GM13977 (cell line): ENCODE measurements around the gene OPA1.

Experiments
- DNase-seq: peaks from one replicate; pipeline ENCODE4 v3.0.0; 2012; ENCODE audit warnings: low spot score
- CTCF ChIP-seq: IDR thresholded peaks from 2 replicates; pipeline ENCODE4 v1.5.1; 2012; ENCODE audit warnings: mild to moderate bottlenecking, control low read depth; ENCODE audit not compliant: insufficient read depth; ENCODE audit errors: extremely low read depth, missing control alignments
- in situ Hi-C: fragments of 300-500 bp; cut with MboI; formaldehyde crosslinking; loops from one replicate; pipeline ENCODE4 v1.12.0; 2022; ENCODE audit warnings: low sequenced_read_pairs, low pct_unique_long_range_greater_than_20kb, mixed read lengths, inconsistent platforms; ENCODE audit not compliant: unreplicated experiment

OPA1 gene

GRCh38 chr3:193714523-193715137, 121.6 kb downstream of the OPA1 start:
- no peak for DNase-seq
- no peak for TF ChIP-seq CTCF
- in situ Hi-C loops, result no loop called here

GRCh38 chr3:193716150-193716549, 123.1 kb downstream of the OPA1 start:
- TF ChIP-seq CTCF, result no peak
- DNase-seq, result no peak
- in situ Hi-C loops, result no loop called here

GRCh38 chr3:193719735-193720134, 126.7 kb downstream of the OPA1 start:
- in situ Hi-C loops, result no loop called here
- DNase-seq, result no peak
- TF ChIP-seq CTCF, result no peak

GRCh38 chr3:193720169-193720568, 127.2 kb downstream of the OPA1 start:
- TF ChIP-seq CTCF, result no peak
- in situ Hi-C loops, result no loop called here
- no peak for DNase-seq

- in situ Hi-C loops, result no loop called here
Observed at GRCh38 chr3:193722566-193722965, 129.6 kb downstream of the OPA1 start.

GRCh38 chr3:193727089-193727488, 134.1 kb downstream of the OPA1 start:
- no peak for TF ChIP-seq CTCF
- in situ Hi-C loops, result no loop called here
- no peak for DNase-seq

More at GRCh38 chr3:193722566-193722965, 129.6 kb downstream of the OPA1 start:
- TF ChIP-seq CTCF, result no peak
- no peak for DNase-seq

- in situ Hi-C loops, result no loop called here
- DNase-seq, result no peak
- TF ChIP-seq CTCF, result no peak
Observed at GRCh38 chr3:193728429-193729087, 135.6 kb downstream of the OPA1 start.
